D721Med (cell line): ENCODE data around the gene CAB39L.

Experiments used
- DNase-seq: peaks from one replicate; pipeline ENCODE4 v3.0.0; 2011; ENCODE audit warnings: low spot score; ENCODE audit not compliant: insufficient read length
- FAIRE-seq: peaks from 2 replicates; lab custom pipeline; 2011; peaks lifted over from hg19 to GRCh38; lab: Jason Lieb, UNC
- TF ChIP-seq, protein P1 (sequence below): IDR thresholded peaks from 2 replicates; pipeline ENCODE4 v1.5.1; 2012; ENCODE audit warnings: mild to moderate bottlenecking, control low read depth; ENCODE audit not compliant: insufficient read depth; ENCODE audit errors: missing control alignments

CAB39L gene

DNA sequence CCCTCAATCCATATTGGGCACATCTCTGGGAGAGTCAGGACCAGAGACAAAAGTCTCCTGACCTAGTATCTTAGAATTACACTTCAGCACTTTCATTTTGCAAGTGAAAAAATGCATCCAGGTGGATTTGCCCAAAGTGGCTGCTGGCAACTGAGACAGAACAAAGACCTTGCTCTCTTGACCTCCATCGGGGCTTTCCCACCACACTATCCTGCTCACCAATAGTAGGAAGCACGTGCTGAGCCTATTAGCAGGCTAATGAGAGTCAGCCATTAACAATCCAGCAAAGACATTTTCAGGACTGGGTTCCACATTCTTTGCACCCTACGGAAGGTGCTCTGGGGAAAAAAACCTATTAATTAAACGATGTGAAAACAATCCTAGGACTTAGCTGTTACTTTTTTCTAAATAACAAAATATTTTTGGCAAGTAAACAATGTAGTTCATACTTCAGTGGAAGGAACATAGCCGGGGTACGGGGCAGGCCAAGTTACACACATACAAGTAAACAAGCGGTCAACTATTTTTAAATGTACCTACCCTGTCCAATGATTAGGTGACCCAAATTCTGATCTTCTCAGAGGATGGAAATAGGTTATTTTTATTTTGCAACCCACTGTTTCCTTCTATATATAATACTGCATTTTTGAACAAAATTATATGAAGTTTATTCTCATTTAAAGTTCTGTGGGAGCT, 117.5 kb downstream of the CAB39L start:
- FAIRE-seq (no peak), DNase-seq (no peak)
- TF ChIP-seq, protein P1, sequence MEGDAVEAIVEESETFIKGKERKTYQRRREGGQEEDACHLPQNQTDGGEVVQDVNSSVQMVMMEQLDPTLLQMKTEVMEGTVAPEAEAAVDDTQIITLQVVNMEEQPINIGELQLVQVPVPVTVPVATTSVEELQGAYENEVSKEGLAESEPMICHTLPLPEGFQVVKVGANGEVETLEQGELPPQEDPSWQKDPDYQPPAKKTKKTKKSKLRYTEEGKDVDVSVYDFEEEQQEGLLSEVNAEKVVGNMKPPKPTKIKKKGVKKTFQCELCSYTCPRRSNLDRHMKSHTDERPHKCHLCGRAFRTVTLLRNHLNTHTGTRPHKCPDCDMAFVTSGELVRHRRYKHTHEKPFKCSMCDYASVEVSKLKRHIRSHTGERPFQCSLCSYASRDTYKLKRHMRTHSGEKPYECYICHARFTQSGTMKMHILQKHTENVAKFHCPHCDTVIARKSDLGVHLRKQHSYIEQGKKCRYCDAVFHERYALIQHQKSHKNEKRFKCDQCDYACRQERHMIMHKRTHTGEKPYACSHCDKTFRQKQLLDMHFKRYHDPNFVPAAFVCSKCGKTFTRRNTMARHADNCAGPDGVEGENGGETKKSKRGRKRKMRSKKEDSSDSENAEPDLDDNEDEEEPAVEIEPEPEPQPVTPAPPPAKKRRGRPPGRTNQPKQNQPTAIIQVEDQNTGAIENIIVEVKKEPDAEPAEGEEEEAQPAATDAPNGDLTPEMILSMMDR = no peak

DNA sequence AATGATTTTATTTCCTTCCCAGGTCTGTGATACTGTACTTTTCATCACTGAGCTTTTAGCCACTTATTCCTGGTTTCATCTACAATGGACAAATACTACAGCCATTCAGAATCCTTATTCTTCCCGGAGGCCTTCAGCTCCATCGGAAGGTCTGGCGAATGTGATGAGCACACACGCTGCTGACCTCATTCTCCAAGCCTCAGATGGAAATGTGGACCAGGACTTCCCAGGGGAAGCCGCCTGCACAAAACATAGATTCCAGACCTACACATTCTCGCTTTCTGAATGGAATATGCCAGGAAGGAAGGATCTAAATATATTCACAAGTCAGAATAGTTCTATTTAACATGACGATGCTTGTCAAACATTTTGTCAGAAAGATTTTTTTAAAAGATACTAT, 120.5 kb downstream of the CAB39L start:
- no peak for FAIRE-seq
- TF ChIP-seq, protein P1 = no peak
- no peak for DNase-seq

DNA sequence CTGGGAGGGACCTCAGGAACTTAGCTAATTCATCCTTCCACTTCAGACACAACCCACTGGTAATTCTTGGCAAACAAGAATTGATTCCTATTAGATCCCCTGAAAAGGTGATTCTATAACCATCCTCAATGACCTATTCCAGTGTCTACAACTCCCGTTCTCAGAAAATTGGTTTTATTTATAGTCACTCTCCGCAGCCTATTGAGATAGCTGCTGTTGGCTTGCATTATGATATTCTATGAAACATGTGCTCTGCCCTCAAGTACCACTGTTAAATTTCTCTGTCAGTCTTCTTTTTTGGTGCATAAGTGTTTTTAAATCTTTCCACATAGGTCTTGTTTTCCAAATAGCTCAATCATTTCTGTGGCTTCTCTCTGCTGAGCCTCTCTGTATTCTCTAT, 121.2 kb downstream of the CAB39L start:
- TF ChIP-seq, protein P1 = no peak
- no peak for FAIRE-seq
- no peak for DNase-seq

DNA sequence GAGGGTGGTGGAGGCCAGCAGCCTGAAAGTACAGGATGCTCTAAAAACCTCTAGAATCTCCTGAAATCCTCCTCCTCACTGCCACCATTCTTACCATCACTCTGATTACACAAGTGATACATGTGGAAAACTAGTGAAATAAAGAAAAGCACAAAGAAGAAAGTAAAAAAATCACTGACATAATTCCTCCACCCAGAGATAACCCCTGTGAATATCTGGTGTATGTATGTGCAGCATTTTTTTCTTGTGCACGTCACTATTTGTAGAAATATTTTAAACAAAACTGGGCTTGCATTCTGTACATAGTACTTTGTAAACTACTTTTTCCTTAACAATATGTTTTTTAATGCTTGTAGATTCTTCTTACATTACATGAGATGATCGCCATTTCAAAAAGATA, 122.9 kb downstream of the CAB39L start:
- no peak for FAIRE-seq
- TF ChIP-seq, protein P1 = no peak
- no peak for DNase-seq

DNA sequence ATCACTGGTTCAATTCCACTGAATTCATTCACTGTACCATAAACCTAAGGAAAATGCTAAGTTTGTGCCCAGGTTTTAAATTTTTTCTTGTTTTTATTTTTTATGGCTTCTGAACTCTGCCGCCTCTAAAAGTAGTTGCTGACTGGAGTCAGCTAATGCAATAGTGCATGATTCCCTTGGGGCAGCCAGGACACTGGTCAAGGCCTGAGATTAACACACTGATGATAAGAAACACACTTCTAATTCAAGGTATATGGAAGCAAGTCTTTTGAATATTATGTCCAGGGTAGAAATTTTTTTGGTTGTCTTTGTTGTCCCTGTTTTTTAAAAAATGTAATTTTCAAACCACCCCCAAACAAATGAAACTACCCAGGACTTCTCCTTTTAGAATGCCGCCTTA, 123.9 kb downstream of the CAB39L start:
- DNase-seq (no peak), FAIRE-seq (no peak)
- TF ChIP-seq, protein P1 = no peak

DNA sequence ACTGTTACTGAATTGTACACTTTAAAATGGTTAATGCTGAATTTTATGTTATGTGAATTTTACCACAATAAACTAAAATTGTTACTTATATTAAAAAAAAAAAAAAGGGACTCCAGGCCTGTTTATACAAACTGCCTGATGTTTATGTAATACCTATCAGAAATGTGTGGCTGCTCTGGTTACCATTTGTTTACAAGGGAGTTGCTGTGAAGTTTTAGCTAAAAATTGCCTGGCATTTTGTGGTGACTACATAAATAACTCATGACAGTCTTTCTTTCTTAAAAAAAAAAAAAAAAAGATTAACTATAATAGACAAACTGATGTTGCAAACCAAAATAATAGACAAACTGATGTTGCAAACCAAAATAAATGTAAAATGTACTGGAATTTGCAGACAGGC, 124.3 kb downstream of the CAB39L start:
- DNase-seq = no peak
- no peak for FAIRE-seq
- TF ChIP-seq, protein P1 = no peak

DNA sequence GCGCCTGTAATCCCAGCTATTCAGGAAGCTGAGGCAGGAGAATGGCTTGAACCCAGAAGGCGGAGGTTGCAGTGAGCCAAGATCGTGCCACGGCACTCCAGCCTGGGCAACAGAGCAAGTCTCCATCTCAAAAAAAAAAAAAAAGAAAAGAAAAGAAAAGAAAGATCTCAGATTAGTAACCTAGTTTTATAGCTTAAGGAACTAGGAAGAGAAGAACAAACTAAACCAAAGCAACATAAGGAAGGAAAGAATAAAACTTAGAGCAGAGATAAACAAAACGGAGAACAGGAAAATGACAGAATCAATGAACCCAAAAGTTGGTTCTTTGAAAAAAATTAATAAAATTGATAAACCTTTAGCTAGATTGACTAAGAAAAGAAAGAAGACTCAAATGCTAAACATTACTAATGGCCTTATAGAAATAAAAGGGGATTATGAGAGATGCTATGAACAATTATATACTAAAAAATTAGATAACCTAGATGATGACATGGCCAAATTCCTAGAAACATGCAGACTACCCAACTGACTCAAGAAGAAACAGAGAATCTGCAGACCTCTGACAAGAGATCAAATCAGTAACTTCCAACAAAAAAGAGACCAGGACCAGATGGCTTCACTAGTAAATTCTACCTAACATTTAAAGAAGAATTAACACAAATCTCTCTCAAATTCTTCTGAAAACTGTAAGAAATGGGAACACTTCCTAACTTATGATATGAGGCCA, 127.9 kb downstream of the CAB39L start:
- DNase-seq (no peak), FAIRE-seq (no peak)
- TF ChIP-seq, protein P1 = no peak
